GM19324 (cell line): ENCODE measurements around the gene TMCO6.
"Not testable (repeated sequence)": the region's sequence is repeated elsewhere in the genome, so short reads cannot be mapped to it uniquely, and the experiment has no call there.

Experiments used
- ATAC-seq: cut with Tn5 transposase; IDR thresholded peaks from one replicate; pipeline ENCODE4 v1.9.1; 2021; ENCODE audit warnings: mild to moderate bottlenecking, moderate library complexity; ENCODE audit not compliant: unreplicated experiment, low FRiP score

The TMCO6 gene

GRCh38 chr5:140639148-140639981 is at the start of gene TMCO6:
TSS of gene TMCO6 (plus strand) at chr5:140639451. CDS start at chr5:140639528, 77 bp downstream.
- ATAC-seq: peak; percentile 93

DNA sequence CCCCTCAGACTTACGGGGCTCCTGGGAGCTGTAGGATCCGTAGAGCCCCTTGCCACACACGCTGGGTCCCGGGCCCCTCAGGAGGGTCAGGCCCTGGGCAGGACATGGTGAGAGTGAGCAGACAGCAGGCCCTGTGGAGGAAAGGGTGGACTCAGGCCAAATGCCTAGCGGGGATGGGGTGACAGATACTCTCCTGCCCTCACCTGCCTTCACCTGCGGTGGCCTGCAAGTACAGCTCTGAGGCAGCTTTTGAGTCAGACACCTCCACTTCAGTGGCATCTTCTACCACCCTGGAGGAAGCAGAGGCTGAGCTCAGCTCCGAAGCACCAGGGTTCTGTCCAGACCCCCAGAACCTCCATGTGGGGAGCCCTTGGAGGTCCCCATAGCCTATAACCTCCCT is 48.4 kb upstream of the TMCO6 start:
- ATAC-seq: no peak

GRCh38 chr5:140591747-140592372 is 47.4 kb upstream of the TMCO6 start:
- no peak for ATAC-seq

GRCh38 chr5:140593070-140593469 is 46.2 kb upstream of the TMCO6 start:
- ATAC-seq: not testable (repeated sequence)

GRCh38 chr5:140594169-140594568 is 45.1 kb upstream of the TMCO6 start:
- ATAC-seq: no peak

DNA sequence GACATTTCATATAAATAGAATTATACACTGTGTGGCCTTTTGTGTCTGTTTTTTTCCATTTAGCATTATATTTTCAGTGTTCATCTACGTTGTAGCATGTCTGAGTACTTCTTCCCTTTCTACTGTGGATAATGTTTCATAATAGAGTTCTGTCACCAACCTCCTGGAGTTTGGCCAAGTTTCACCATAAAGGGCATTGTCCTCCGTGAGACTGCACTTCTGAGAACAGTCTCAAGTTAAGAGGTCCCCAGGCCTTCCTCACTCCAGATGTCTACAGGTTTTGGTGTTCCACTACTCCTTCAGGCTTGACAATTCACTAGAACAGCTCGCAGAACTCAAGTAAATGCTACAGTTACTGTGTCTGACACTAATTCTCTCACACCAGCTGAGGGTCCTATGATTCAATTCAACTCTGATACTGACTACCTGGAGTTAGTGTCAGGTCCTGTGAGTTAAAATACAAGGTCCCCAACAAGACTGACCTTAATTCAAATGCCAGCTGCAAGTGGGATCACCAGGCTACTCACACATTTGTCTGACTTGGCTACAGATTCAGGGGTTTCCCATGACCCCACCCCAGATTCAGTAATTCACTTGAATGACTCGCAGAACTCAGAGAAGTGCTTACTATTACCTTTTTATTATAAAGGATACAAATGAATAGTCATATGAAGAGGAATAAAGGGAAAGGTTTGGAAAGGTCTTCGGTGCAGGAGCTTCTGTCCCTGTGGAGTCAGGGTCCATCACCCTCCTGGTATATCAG is 43.5 kb upstream of the TMCO6 start:
- no peak for ATAC-seq

GRCh38 chr5:140596321-140596741 is 42.9 kb upstream of the TMCO6 start:
- no peak for ATAC-seq

- no peak for ATAC-seq
Measured at GRCh38 chr5:140598836-140599235, 40.4 kb upstream of the TMCO6 start.

- ATAC-seq: no peak
Measured at GRCh38 chr5:140600096-140600495, 39.2 kb upstream of the TMCO6 start.

DNA sequence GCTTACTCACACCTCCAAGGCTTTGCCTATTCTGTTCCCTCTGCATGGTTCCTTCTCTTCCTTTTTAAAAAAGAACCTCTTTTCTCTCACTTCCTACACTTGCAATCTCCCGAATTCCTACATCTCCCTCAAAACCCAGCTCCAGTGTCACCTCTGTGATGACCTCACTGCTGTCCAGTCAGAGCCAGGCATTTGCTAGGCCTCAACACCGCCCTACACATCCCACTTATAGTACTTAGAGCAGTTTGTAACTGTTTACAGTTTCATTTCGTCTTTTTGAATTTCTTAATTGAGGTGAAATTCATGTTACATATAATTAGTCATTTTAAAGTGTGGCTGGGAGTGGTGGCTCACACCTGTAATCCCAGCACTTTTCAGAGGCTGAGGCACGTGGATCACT is 37.1 kb upstream of the TMCO6 start:
- no peak for ATAC-seq

GRCh38 chr5:140603446-140603698 is 35.9 kb upstream of the TMCO6 start:
- ATAC-seq: not testable (repeated sequence)

GRCh38 chr5:140603734-140604133 is 35.5 kb upstream of the TMCO6 start:
- no peak for ATAC-seq

DNA sequence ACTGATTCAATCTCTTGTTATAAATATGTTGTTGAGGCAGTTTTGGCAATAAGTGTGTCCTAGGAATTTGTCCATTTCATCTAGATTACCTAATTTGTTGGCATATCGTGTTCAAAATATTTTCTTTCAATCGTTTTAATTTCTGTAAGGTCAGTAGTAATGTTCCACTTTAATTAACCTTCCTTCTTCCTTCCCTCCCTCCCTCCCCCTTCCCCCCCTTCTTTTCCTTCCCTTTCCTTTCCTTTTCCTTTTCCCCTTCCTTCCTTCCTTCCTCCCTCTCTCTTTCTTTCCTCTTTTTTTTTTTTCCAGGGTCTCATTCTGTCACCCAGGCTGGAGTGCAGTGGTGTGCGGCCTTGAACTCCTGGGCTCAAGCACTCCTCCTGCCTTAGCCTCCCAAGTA is 33.4 kb upstream of the TMCO6 start:
- no peak for ATAC-seq

DNA sequence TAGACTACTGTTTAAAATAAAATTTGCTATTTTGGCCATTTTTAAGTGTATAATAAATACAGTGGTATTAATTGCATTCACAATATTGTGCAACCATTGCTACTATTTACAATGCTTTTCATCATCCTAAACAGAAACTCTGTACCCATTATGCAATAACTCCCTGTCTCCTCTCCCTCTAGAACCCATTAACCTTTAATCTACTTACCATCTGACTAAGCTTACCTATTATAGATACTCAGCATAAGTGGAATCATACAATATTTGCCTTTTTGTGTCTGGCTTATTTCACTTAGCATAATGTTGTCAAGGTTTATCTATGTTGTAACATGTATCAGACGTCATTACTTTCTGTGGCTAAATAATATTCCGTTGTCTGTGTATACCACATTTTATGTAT is 32.2 kb upstream of the TMCO6 start:
- ATAC-seq: no peak

- ATAC-seq: no peak
Measured at GRCh38 chr5:140608722-140609121, 30.5 kb upstream of the TMCO6 start.

- ATAC-seq: no peak
Measured at GRCh38 chr5:140609126-140609525, 30.1 kb upstream of the TMCO6 start.

DNA sequence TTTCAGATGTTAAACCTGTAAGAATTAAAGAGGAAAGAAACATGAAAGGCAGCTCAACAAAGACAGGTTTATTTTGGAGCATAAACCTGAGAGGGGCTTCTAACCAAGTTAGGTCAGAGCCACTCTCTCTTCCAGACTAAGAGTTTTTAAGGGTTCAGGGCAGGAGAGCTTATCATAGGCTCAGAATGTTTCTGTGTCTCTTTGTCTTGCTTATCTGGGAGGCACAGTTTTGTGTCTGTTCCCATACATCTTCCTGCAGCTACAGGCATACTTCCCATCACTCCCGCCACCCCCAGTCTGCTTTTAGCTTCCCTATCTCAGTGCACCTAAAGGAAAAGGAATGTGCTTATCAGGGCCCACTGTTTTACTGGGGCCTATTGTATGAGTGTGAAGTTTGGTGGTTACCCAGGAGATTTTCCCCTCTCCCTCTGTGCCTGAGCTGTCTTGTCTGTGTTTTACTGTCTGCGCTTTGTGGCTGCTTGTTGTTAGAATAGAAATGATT is 28.2 kb upstream of the TMCO6 start:
- ATAC-seq: no peak

DNA sequence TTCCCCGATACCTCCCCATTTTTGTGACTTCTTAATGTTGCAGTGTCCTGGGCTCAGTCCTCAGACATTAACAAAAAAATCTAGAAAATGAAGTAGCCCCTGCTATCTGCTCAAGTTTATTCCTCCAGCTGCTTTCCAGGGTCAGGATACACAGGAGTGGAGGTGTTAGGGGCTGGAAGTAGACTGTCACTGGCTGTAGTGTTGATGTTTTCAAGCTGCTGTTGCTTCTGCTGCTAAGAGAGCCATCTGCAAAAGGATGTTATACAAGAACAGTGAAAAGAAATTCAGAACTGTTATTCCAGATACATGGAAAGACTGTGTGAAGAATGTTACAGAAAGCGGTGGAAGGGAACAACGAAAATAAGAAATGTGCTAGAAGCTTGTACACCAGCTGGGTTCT is 16.9 kb upstream of the TMCO6 start:
- no peak for ATAC-seq

GRCh38 chr5:140623061-140623460 is 16.2 kb upstream of the TMCO6 start:
- ATAC-seq: not testable (repeated sequence)

DNA sequence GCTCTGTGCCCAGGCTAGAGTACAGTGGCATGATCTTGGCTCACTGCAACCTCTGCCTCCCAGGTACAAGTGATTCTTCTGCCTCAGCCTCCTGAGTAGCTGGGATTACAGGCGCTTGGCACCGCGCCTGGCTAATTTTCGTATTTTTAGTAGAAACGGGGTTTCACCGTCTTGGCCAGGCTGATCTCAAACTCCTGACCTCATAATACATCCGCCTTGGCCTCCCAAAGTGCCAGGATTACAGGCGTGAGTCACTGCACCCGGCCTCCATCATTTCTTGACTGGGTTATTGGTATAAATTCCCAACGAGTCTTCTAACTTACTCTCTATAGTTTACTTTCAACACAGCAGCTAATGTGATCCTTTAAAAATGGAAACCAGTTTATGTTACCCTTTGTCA is 14.4 kb upstream of the TMCO6 start:
- not testable (repeated sequence) for ATAC-seq

DNA sequence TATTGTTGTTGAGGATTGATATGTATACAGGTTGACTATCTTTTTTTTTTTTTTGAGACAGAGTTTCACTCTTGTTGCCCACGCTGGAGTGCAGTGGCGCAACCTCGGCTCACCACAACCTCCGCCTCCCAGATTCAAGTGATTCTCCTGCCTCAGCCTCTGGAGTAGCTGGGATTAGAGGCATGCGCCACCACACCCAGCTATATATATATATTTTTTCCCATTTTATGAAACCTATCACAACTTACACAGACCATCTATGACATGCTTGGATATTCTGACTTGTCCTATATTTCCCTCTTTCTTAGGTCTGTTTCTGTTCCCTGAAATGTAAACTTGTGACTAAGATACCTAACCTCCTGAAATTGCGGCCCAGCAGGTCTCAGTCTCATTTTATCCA is 11.3 kb upstream of the TMCO6 start:
- no peak for ATAC-seq
